A673 (cell line): ENCODE data around the gene TARBP1.

Source experiments
- CTCF ChIP-seq: fragments of 300-800, 200-600 bp; sonication (generic); conservative IDR thresholded peaks from 2 replicates; pipeline ENCODE4 v1.5.1; 2017; ENCODE audit warnings: low read depth, mild to moderate bottlenecking, antibody characterized with exemption, low read length, moderate library complexity, mixed read lengths
- EZH2 ChIP-seq: fragments of 200-600 bp; sonication (generic); IDR thresholded peaks from 2 replicates; pipeline ENCODE4 v1.6.1; 2017; ENCODE audit warnings: borderline replicate concordance, low read depth, mild to moderate bottlenecking, mixed read lengths, antibody characterized with exemption, low read length; ENCODE audit not compliant: poor library complexity, severe bottlenecking

GRCh38 chr1:234468580-234468979 is 10.4 kb downstream of the TARBP1 start:
- TF ChIP-seq CTCF, result no peak
- no peak for TF ChIP-seq EZH2
